ENCODE measurements around the gene C1orf167.

C1orf167 gene

DNA sequence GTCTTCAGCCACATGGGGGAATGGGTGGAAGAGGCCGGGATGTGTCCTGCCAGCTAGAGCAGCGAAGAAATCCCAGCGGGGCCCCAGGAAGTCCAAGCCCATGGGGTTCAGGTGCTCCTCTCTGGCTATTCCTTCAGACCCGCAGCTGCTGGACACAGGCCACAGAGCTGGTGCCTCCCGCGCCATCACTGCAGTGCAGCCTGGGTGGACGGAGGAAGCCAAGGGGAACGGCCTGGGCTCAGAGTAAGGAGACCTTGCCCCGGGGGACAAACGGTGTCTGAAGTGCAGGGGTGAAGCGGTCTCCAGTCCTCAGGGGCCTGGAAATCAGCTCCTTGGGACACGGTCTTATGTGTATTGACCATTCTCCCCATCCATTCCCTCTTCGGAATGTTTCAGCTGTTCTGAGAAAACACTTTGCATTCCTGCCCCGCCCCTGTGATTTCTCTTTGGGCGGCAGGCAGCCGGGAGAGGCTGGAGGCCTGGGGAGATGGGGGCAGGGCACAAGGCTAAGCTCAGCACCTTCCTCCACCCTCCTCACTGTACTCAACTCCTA lies 25.3 kb downstream of the C1orf167 start:
- TF ChIP-seq, protein P1, sequence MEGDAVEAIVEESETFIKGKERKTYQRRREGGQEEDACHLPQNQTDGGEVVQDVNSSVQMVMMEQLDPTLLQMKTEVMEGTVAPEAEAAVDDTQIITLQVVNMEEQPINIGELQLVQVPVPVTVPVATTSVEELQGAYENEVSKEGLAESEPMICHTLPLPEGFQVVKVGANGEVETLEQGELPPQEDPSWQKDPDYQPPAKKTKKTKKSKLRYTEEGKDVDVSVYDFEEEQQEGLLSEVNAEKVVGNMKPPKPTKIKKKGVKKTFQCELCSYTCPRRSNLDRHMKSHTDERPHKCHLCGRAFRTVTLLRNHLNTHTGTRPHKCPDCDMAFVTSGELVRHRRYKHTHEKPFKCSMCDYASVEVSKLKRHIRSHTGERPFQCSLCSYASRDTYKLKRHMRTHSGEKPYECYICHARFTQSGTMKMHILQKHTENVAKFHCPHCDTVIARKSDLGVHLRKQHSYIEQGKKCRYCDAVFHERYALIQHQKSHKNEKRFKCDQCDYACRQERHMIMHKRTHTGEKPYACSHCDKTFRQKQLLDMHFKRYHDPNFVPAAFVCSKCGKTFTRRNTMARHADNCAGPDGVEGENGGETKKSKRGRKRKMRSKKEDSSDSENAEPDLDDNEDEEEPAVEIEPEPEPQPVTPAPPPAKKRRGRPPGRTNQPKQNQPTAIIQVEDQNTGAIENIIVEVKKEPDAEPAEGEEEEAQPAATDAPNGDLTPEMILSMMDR (IDR thresholded peaks at IDR 0.05; ENCODE audit: insufficient read depth, missing control alignments), result no peak
- FAIRE-seq (no peak), DNase-seq (ENCODE audit: insufficient read length, low spot score) (no peak)

DNA sequence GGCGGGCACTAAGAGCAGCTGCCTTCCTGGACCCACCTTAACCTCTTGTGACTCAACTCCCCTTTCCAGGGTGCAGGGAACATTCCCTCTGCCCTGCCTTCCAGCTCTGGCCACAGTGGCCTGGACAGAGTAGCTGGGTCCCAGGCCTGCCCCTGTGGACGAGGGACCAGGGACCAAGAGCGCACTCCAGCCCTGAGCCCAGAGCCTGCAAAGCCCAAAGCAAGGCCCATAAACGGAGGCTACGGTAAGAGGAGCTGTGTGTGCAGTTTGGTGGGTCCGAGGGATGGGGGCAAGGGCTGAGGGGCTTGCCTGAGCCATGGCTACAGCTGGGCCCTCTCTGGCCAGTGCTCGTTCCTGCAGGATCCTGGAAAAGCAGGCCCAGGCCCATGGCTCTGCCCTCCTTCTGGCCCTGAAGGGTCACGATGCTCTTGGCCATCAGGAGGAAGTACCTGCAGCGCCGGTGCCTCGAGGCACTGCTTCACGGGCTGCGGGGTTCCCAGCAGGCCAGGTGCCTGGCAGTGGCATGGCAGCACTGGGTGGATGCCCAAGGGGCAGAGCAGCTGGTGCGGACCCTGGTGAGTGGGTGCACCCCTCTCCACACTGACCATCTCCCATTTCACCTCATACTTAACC lies 25.9 kb downstream of the C1orf167 start:
- TF ChIP-seq, protein P1 (IDR thresholded peaks at IDR 0.05; ENCODE audit: insufficient read depth, missing control alignments), result no peak
- DNase-seq (ENCODE audit: insufficient read length, low spot score) (no peak), FAIRE-seq (no peak)

DNA sequence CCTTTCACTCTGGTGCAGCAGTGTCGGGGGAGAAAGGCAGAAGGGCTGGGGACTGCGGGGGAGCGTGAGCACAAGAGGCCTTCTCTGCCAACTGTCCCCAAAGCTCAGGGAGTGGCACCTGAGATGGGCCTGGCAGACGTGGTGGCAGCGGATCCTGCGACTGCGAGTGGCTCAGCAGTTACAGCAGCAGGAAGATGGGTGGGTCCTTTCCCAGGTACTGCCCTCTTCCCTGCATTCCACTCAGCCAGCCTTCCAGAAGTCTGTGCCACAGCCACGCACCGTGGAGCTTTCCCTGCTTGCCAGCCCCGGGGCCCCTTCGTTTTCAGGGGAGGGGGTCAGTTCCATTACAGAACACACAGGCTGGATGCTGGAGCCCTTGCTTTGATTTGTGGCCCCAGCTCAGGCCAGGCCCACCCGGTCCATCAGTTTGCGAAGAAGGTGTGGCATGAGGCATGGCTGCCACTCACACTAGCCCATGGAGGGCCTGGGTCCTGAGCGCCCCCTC lies 26.6 kb downstream of the C1orf167 start:
- no peak for FAIRE-seq
- TF ChIP-seq, protein P1 (IDR thresholded peaks at IDR 0.05; ENCODE audit: insufficient read depth, missing control alignments), result no peak
- DNase-seq (ENCODE audit: insufficient read length, low spot score), result no peak

DNA sequence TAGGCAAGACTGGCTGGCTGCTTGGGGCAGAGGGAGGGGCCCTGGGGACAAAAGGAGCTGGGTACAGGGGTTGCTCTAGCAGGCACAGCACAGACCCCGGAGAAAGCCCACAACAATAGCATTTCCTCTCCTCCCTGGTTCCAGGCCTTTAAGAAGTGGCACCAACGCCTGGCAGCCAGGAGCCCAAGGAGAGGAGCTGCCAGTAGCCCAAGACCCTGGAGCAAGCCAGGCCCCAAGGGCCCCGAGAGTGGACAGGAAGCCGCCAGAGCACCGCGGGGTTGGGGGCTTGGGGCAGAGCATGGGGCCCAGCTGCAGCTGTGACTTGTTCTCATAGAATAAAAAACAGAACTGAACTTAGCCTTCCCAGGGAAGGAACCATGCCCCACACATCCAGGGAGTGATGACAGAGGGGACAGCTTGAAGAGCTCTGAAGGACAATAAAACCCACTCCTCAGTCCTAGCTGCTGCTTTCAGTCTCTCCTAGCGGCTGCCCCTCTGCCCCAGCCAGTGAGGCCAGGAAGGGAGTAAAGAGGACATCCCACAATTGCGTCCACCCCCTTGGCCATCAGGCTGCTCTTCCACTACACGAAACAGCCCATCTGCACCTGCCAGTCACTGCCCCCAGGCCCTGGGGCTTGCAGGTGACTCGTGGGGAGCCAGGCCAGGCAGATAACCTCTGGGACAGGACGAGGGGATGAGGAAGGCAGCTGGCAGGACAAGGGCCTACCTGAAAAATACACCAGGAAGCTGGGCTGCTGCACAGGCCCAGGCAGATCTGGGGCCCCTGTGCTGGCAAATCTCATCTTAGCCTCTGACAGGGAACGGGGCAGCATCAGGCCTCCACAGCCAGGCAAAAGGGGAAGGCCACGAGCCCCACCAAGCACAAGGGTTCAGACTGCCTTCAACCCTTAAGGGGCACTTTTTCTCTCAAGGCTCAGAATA lies 27.4 kb downstream of the C1orf167 start:
- FAIRE-seq, result no peak
- TF ChIP-seq, protein P1 (IDR thresholded peaks at IDR 0.05; ENCODE audit: insufficient read depth, missing control alignments), result no peak
- DNase-seq (ENCODE audit: insufficient read length, low spot score), result no peak

DNA sequence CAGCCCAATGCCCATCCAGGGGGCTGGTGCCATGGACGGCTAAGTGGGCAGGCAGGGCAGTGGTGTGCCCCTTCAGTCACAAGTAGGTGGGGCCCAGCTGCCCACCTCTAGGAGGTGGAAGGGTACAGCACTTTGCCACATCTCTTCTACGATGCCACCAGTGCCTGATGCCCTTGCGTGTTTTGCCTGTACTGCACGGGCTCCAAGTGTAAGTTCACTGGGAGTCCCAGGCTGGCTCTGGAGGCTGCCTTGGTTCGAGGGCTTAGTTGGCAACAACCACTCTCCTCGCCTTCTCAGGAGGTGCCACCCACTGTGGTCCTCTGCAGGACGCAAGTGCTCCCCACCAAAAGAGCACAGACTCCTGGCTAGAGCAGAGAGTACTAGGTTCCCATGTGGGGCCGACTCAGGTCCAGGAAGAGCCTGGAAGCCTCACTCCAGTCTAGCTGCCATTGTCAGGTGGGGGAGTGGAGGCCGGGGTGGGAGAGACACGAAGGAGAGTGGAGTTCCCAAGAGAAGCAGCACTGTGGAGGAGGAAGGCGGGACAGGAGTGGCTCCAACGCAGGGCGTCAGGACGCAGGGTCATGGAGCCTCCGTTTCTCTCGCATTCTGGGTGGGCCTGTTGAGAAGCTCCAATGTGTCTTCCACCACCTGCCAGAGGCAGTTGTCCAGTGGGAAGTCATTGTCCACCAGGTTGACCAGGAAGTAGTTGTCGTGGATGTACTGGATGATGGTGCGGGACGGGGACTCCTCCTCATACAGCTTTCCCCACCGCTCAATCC lies 28.3 kb downstream of the C1orf167 start:
- DNase-seq (ENCODE audit: insufficient read length, low spot score) (no peak), FAIRE-seq (no peak)
- TF ChIP-seq, protein P1 (IDR thresholded peaks at IDR 0.05; ENCODE audit: insufficient read depth, missing control alignments), result no peak

DNA sequence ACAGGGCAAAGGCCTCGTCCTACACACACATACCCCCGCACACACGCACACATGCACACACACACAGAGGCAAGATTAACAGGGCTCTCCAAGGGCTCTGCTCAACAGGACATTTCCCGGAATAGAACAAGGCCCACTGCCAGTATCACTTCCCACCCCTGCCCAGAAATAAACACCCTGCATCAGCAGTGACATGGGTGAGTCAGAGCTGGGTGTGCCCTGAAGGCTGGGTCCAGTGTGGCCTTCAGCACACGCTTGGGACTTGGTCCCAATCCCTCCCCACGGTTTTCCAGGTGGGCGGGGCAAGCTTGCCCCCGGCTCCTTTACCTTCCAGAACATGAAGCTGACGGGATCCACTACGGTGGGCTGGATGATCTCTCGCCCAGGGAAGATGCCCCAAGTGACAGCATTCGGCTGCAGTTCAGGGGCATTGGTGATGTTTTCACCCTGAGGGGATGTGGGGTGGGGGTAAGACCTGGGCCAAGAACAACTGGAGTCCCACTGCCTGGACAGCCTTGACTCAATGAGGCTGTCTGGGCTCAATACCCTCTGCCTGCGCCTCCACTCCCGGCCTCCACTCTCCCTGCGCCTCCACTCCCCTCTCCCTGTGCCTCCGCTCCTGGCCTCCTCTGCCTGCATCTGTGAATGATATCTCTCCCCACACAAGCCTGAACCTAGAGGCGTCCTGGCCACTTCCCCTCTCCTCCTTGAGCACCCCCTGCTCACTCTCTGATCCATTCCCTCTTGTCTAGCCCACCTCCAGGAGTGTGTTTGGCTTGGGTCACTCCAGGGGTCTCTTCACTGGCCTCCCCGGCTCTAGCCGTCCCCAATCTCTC lies 29.1 kb downstream of the C1orf167 start:
- FAIRE-seq (no peak), DNase-seq (ENCODE audit: insufficient read length, low spot score) (no peak)
- TF ChIP-seq, protein P1 (IDR thresholded peaks at IDR 0.05; ENCODE audit: insufficient read depth, missing control alignments), result no peak
